HepG2 (cell line): ENCODE data around the gene LIME1. TPM values are rescaled to one million over a fixed set of nuclear protein-coding genes. Genes with fewer than 3 reads are reported as not detected.

Experiments used
- ETV5 ChIP-seq: IDR thresholded peaks from 2 replicates; pipeline ENCODE4 v1.6.1; 2018; ENCODE audit warnings: missing biosample characterization, missing genetic modification reagents, inconsistent platforms, borderline replicate concordance
- FOXO1 ChIP-seq: sonication (generic); formaldehyde crosslinking; IDR thresholded peaks from 2 replicates; pipeline ENCODE4 v1.4.0; 2020; ENCODE audit warnings: missing genetic modification reagents
- HNRNPLL ChIP-seq: fragments of 200-400 bp; formaldehyde crosslinking; IDR thresholded peaks from 2 replicates; pipeline ENCODE4 v1.6.1; 2017; ENCODE audit warnings: mild to moderate bottlenecking, low read depth, low read length; ENCODE audit not compliant: poor library complexity, severe bottlenecking
- PHF20 ChIP-seq: sonication (generic); formaldehyde crosslinking; IDR thresholded peaks from 2 replicates; pipeline ENCODE4 v1.5.0; 2020; ENCODE audit warnings: mild to moderate bottlenecking, missing genetic modification reagents
- SALL2 ChIP-seq: sonication (generic); formaldehyde crosslinking; IDR thresholded peaks from 2 replicates; pipeline ENCODE4 v1.8.1; 2023; ENCODE audit warnings: mild to moderate bottlenecking, missing genetic modification reagents, inconsistent platforms
- SOX6 ChIP-seq, 2 experiments: fragments of 450-650 bp in 1 of 2; sonication (generic) in 1 of 2; formaldehyde crosslinking in 1 of 2; IDR thresholded peaks; 2 replicates each; pipeline versions ENCODE4 v1.4.0 to v1.6.1; 2017 to 2020; ENCODE audit warnings: antibody characterized with exemption in 1 of 2, mild to moderate bottlenecking in 1 of 2, missing genetic modification reagents in 1 of 2
- TBX2 ChIP-seq: sonication (generic); formaldehyde crosslinking; IDR thresholded peaks from 2 replicates; pipeline ENCODE4 v1.5.0; 2020; ENCODE audit warnings: missing genetic modification reagents, mild to moderate bottlenecking, borderline replicate concordance
- TGIF2 ChIP-seq: IDR thresholded peaks from 2 replicates; pipeline ENCODE4 v1.6.1; 2016; ENCODE audit warnings: control low read depth, missing compliant biosample characterization
- ZC3H4 ChIP-seq: sonication (generic); formaldehyde crosslinking; IDR thresholded peaks from 2 replicates; pipeline ENCODE4 v1.4.0; 2020; ENCODE audit warnings: missing genetic modification reagents, borderline replicate concordance
- ZKSCAN1 ChIP-seq: fragments of 150-350 bp; IDR thresholded peaks from 2 replicates; pipeline ENCODE4 v1.6.1; 2014; ENCODE audit warnings: low read length
- ZNF44 ChIP-seq: sonication (generic); formaldehyde crosslinking; IDR thresholded peaks from 2 replicates; pipeline ENCODE4 v1.5.1; 2020; ENCODE audit warnings: mild to moderate bottlenecking, missing genetic modification reagents
- ZNF605 ChIP-seq: sonication (generic); formaldehyde crosslinking; IDR thresholded peaks from 2 replicates; pipeline ENCODE4 v1.8.0; 2022; ENCODE audit warnings: mild to moderate bottlenecking, missing genetic modification reagents
- ZNF75D ChIP-seq: sonication (generic); formaldehyde crosslinking; IDR thresholded peaks from 2 replicates; pipeline ENCODE4 v1.8.1; 2023; ENCODE audit warnings: missing genetic modification reagents, mild to moderate bottlenecking, borderline replicate concordance
- polyA plus RNA-seq, 8 experiments: library from polyadenylated mRNA; depleted of rRNA in 3 of 8; stranded (reverse) in 7 of 8; unstranded in 1 of 8; fragments of >200 nt; fragmentation: Illumina TruSeq in 4 of 8; extraction: Trizol in 4 of 8; gene quantifications; 2 replicates each; pipeline versions ENCODE4 v1.2.1 to v1.2.3, GENCODE V29; 2011 to 2016; ENCODE audit warnings: low read depth in 4 of 8, missing spikeins in 1 of 8, mixed read lengths in 1 of 8; ENCODE audit not compliant: insufficient read depth in 1 of 8
- total RNA-seq, 5 experiments: library from RNA; depleted of rRNA; stranded (reverse); fragments of >200 nt; fragmentation: Illumina TruSeq; extraction: Trizol; gene quantifications; 2 replicates each; pipeline ENCODE4 v1.2.3, GENCODE V29; 2016; ENCODE audit warnings: low read depth in 1 of 5
- TF ChIP-seq, protein P1 (sequence below): sonication (generic); formaldehyde crosslinking; IDR thresholded peaks from 2 replicates; pipeline ENCODE4 v1.8.0; 2022; ENCODE audit warnings: missing genetic modification reagents, mild to moderate bottlenecking, moderate library complexity, borderline replicate concordance
- TF ChIP-seq, protein P2 (sequence below): sonication (generic); formaldehyde crosslinking; IDR thresholded peaks from 2 replicates; pipeline ENCODE4 v1.5.0; 2020; ENCODE audit warnings: missing genetic modification reagents
- TF ChIP-seq, protein P3 (sequence below): IDR thresholded peaks from 2 replicates; pipeline ENCODE4 v1.6.1; 2012; ENCODE audit warnings: inconsistent platforms
- TF ChIP-seq, protein P4 (sequence below): sonication (generic); formaldehyde crosslinking; conservative IDR thresholded peaks from 2 replicates; pipeline ENCODE4 v1.8.0; 2022; ENCODE audit warnings: missing genetic modification reagents
- TF ChIP-seq, protein P5 (sequence below): sonication (generic); formaldehyde crosslinking; IDR thresholded peaks from 2 replicates; pipeline ENCODE4 v1.8.1; 2022; ENCODE audit warnings: low read depth, mild to moderate bottlenecking, missing genetic modification reagents
- TF ChIP-seq, protein P6 (sequence below): IDR thresholded peaks from 2 replicates; pipeline ENCODE4 v1.6.1; 2016

Gene LIME1
- total and polyA plus RNA-seq, 2 of the 13 experiments (the other 11 are each of a cell fraction or from before 2014, with no cell fraction given) = 13.0 to 61.5 TPM

DNA sequence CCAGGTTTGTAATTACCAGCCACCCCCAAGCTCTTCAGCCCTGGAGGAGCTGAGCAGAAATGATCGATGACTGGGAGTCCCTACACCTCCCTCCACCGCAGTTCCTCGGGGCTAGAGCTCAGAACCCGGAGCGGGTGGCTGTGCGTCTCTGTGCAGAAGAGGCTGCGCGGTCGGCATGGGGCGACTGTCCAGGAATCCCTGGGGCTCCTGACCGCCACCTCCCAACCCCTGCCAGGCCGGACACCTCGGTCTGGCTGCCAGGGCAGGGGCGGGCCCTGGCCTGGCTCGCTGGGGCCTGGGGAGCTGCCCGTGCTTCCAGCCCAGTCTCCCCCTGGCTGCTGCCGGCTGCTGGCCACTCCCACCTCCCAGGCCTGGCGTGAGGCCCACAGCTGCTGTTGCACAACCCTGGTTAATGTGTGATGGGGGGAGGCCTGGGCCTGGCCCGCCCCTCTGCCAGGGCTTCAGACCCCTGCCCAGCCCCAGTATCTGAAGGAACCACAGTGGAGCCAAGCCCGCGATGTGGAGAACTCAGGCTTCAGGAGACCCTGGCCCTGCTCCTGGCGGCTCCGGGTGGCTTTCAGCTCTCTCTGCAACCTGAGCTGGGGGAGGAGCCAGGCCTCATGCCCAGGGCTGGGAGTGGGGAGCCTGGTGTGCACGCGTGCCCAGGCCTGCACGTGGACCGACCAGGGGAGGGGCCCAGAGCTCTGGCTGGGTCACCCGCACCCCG lies 4.3 kb downstream of the LIME1 start (continued):
- TF ChIP-seq, protein P1, sequence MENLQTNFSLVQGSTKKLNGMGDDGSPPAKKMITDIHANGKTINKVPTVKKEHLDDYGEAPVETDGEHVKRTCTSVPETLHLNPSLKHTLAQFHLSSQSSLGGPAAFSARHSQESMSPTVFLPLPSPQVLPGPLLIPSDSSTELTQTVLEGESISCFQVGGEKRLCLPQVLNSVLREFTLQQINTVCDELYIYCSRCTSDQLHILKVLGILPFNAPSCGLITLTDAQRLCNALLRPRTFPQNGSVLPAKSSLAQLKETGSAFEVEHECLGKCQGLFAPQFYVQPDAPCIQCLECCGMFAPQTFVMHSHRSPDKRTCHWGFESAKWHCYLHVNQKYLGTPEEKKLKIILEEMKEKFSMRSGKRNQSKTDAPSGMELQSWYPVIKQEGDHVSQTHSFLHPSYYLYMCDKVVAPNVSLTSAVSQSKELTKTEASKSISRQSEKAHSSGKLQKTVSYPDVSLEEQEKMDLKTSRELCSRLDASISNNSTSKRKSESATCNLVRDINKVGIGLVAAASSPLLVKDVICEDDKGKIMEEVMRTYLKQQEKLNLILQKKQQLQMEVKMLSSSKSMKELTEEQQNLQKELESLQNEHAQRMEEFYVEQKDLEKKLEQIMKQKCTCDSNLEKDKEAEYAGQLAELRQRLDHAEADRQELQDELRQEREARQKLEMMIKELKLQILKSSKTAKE (CRISPR knock-in tag) = peak; percentile 68; the same call in 1 of the 2 replicates
- TF ChIP-seq SOX6 (IDR thresholded peaks at IDR 0.05) = no peak
- peak; percentile 93 for TF ChIP-seq SOX6 (CRISPR knock-in tag; IDR thresholded peaks at IDR 0.05)
- TF ChIP-seq ETV5 (CRISPR knock-in tag) = peak; percentile 84
- TF ChIP-seq HNRNPLL = peak; percentile 63
- peak; percentile 99 for TF ChIP-seq TBX2 (CRISPR knock-in tag)
- TF ChIP-seq, protein P2, sequence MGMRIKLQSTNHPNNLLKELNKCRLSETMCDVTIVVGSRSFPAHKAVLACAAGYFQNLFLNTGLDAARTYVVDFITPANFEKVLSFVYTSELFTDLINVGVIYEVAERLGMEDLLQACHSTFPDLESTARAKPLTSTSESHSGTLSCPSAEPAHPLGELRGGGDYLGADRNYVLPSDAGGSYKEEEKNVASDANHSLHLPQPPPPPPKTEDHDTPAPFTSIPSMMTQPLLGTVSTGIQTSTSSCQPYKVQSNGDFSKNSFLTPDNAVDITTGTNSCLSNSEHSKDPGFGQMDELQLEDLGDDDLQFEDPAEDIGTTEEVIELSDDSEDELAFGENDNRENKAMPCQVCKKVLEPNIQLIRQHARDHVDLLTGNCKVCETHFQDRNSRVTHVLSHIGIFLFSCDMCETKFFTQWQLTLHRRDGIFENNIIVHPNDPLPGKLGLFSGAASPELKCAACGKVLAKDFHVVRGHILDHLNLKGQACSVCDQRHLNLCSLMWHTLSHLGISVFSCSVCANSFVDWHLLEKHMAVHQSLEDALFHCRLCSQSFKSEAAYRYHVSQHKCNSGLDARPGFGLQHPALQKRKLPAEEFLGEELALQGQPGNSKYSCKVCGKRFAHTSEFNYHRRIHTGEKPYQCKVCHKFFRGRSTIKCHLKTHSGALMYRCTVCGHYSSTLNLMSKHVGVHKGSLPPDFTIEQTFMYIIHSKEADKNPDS = peak; percentile 59; the same call in 1 of the 2 replicates
- TF ChIP-seq PHF20 = peak; percentile 67
- TF ChIP-seq ZNF44 (CRISPR knock-in tag) = peak; percentile 18; the same call in 1 of the 2 replicates
- peak; percentile 98 for TF ChIP-seq TGIF2
- TF ChIP-seq, protein P3, sequence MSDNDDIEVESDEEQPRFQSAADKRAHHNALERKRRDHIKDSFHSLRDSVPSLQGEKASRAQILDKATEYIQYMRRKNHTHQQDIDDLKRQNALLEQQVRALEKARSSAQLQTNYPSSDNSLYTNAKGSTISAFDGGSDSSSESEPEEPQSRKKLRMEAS = peak; percentile 91
- TF ChIP-seq FOXO1 (CRISPR knock-in tag) = peak; percentile 81
- TF ChIP-seq, protein P4, sequence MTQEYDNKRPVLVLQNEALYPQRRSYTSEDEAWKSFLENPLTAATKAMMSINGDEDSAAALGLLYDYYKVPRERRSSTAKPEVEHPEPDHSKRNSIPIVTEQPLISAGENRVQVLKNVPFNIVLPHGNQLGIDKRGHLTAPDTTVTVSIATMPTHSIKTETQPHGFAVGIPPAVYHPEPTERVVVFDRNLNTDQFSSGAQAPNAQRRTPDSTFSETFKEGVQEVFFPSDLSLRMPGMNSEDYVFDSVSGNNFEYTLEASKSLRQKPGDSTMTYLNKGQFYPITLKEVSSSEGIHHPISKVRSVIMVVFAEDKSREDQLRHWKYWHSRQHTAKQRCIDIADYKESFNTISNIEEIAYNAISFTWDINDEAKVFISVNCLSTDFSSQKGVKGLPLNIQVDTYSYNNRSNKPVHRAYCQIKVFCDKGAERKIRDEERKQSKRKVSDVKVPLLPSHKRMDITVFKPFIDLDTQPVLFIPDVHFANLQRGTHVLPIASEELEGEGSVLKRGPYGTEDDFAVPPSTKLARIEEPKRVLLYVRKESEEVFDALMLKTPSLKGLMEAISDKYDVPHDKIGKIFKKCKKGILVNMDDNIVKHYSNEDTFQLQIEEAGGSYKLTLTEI (CRISPR knock-in tag) = no peak
- TF ChIP-seq, protein P5, sequence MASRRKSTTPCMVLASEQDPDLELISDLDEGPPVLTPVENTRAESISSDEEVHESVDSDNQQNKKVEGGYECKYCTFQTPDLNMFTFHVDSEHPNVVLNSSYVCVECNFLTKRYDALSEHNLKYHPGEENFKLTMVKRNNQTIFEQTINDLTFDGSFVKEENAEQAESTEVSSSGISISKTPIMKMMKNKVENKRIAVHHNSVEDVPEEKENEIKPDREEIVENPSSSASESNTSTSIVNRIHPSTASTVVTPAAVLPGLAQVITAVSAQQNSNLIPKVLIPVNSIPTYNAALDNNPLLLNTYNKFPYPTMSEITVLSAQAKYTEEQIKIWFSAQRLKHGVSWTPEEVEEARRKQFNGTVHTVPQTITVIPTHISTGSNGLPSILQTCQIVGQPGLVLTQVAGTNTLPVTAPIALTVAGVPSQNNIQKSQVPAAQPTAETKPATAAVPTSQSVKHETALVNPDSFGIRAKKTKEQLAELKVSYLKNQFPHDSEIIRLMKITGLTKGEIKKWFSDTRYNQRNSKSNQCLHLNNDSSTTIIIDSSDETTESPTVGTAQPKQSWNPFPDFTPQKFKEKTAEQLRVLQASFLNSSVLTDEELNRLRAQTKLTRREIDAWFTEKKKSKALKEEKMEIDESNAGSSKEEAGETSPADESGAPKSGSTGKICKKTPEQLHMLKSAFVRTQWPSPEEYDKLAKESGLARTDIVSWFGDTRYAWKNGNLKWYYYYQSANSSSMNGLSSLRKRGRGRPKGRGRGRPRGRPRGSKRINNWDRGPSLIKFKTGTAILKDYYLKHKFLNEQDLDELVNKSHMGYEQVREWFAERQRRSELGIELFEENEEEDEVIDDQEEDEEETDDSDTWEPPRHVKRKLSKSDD = peak; percentile 88
- TF ChIP-seq SALL2 = peak; percentile 100
- TF ChIP-seq, protein P6, sequence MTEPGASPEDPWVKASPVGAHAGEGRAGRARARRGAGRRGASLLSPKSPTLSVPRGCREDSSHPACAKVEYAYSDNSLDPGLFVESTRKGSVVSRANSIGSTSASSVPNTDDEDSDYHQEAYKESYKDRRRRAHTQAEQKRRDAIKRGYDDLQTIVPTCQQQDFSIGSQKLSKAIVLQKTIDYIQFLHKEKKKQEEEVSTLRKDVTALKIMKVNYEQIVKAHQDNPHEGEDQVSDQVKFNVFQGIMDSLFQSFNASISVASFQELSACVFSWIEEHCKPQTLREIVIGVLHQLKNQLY = peak; percentile 82
- TF ChIP-seq ZNF75D (CRISPR knock-in tag) = no peak
- no peak for TF ChIP-seq ZKSCAN1
- TF ChIP-seq ZNF605 (CRISPR knock-in tag) = peak; percentile 97
- TF ChIP-seq ZC3H4 = no peak; the same call in 1 of the 2 replicates
